Muscle of leg (tissue), 11 donors: Measurements from ENCODE around the gene TBC1D1. TPM values are rescaled to one million over a fixed set of nuclear protein-coding genes. Genes with fewer than 3 reads are reported as not detected.

ENCODE experiments used
- DNase-seq: peaks from one replicate; pipeline ENCODE4 v3.0.0; 2013
- H3K27ac ChIP-seq: one replicate; pipeline ENCODE4 v1.5.1; 2013; ENCODE audit warnings: mild to moderate bottlenecking, low read length, control low read depth
- H3K27me3 ChIP-seq: one replicate; pipeline ENCODE4 v1.6.1; 2013; ENCODE audit warnings: low read length; ENCODE audit not compliant: control insufficient read depth, insufficient read depth
- H3K36me3 ChIP-seq: one replicate; pipeline ENCODE4 v1.6.1; 2013; ENCODE audit warnings: low read length; ENCODE audit not compliant: control insufficient read depth, insufficient read depth
- H3K4me1 ChIP-seq: one replicate; pipeline ENCODE4 v1.6.1; 2013; ENCODE audit warnings: low read length; ENCODE audit not compliant: control insufficient read depth, insufficient read depth
- H3K4me3 ChIP-seq: one replicate; pipeline ENCODE4 v1.5.1; 2013; ENCODE audit warnings: low read length, control low read depth
- H3K9me3 ChIP-seq: replicated peaks from 2 replicates; pipeline ENCODE4 v1.6.1; 2013; ENCODE audit warnings: low read depth, low read length; ENCODE audit not compliant: control insufficient read depth
- WGBS: methylation state at CpG from one replicate; pipeline ENCODE4 v1.1.5; 2013; ENCODE audit warnings: missing lambda C conversion rate; ENCODE audit not compliant: insufficient coverage; 5-methylcytosine and 5-hydroxymethylcytosine counted together
- polyA plus RNA-seq, 8 donors: library from polyadenylated mRNA; unstranded; fragments of 120-200 nt; gene quantifications; one replicate each; pipeline versions ENCODE4 v1.2.1 to v1.2.3, GENCODE V29; 2013; ENCODE audit warnings: inconsistent platforms in 1 of 8, low replicate concordance in 1 of 8; ENCODE audit not compliant: insufficient read length in 8 of 8, insufficient read depth in 1 of 8
- total RNA-seq: library from RNA; stranded (reverse); fragments of 120-200 nt; gene quantifications from one replicate; pipeline ENCODE4 v1.2.4, GENCODE V29; 2013

The TBC1D1 gene
- total and polyA plus RNA-seq, 9 donors, result 38.0 to 85.3 (median 55.3) TPM

- Histone ChIP-seq H3K4me3 (no peak overlapping the region), H3K9me3 (no peaks in the 10 kb centered on the region), H3K4me1 (no peaks in the 10 kb centered on the region), H3K27me3 (no peaks in the 10 kb centered on the region), H3K36me3 (no peaks in the 10 kb centered on the region), H3K27ac (no peak overlapping the region)
- DNase-seq, result no peak
- WGBS, result no CpG with 5 or more reads among the region's 4 CpGs
Observed at GRCh38 chr4:37948542-37948941, 57.7 kb downstream of the TBC1D1 start.

- 74% methylated on average over 5 of the region's 9 CpGs for WGBS
Observed at GRCh38 chr4:37949636-37950426, 58.9 kb downstream of the TBC1D1 start.

GRCh38 chr4:37951461-37952352 is 60.8 kb downstream of the TBC1D1 start:
- Histone ChIP-seq H3K4me1 (no peaks in the 10 kb centered on the region), H3K4me3 (no peak overlapping the region), H3K9me3 (no peaks in the 10 kb centered on the region), H3K27ac (no peak overlapping the region), H3K36me3 (no peaks in the 10 kb centered on the region), H3K27me3 (no peaks in the 10 kb centered on the region)
- WGBS, result 84% methylated on average over 9 of the region's 10 CpGs
- DNase-seq, result peak; percentile 56

More at GRCh38 chr4:37949636-37950426, 58.9 kb downstream of the TBC1D1 start:
- Histone ChIP-seq H3K27ac (no peak overlapping the region), H3K4me1 (no peaks in the 10 kb centered on the region), H3K9me3 (no peaks in the 10 kb centered on the region), H3K36me3 (no peaks in the 10 kb centered on the region), H3K4me3 (no peak overlapping the region), H3K27me3 (no peaks in the 10 kb centered on the region)
- no peak for DNase-seq

- Histone ChIP-seq H3K4me3 (no peak overlapping the region), H3K9me3 (no peaks in the 10 kb centered on the region), H3K4me1 (no peaks in the 10 kb centered on the region), H3K27ac (no peak overlapping the region), H3K36me3 (no peaks in the 10 kb centered on the region), H3K27me3 (no peaks in the 10 kb centered on the region)
- DNase-seq, result no peak
- WGBS, result no CpG with 5 or more reads among the region's 1 CpG
Observed at GRCh38 chr4:37953156-37953555, 62.3 kb downstream of the TBC1D1 start.

- 0% methylated on average over 1 of the region's 7 CpGs for WGBS
Observed at GRCh38 chr4:37953620-37954293, 62.9 kb downstream of the TBC1D1 start.

GRCh38 chr4:37956941-37957340 is 66.1 kb downstream of the TBC1D1 start:
- no peak overlapping the region for H3K27ac ChIP-seq
- H3K9me3 ChIP-seq, result no peaks in the 10 kb centered on the region
- H3K27me3 ChIP-seq, result no peaks in the 10 kb centered on the region
- DNase-seq, result no peak
- no peak overlapping the region for H3K4me3 ChIP-seq
- H3K4me1 ChIP-seq, result no peaks in the 10 kb centered on the region
- no peaks in the 10 kb centered on the region for H3K36me3 ChIP-seq
- WGBS, result no CpG with 5 or more reads among the region's 4 CpGs

More at GRCh38 chr4:37953620-37954293, 62.9 kb downstream of the TBC1D1 start:
- Histone ChIP-seq H3K27ac (no peak overlapping the region), H3K9me3 (no peaks in the 10 kb centered on the region), H3K27me3 (no peaks in the 10 kb centered on the region), H3K36me3 (no peaks in the 10 kb centered on the region), H3K4me1 (no peaks in the 10 kb centered on the region), H3K4me3 (no peak overlapping the region)
- no peak for DNase-seq

- Histone ChIP-seq H3K36me3 (no peaks in the 10 kb centered on the region), H3K4me3 (no peak overlapping the region), H3K4me1 (no peaks in the 10 kb centered on the region), H3K27me3 (no peaks in the 10 kb centered on the region), H3K9me3 (no peaks in the 10 kb centered on the region), H3K27ac (no peak overlapping the region)
- WGBS, result no CpG with 5 or more reads among the region's 6 CpGs
- no peak for DNase-seq
Observed at GRCh38 chr4:37958932-37959331, 68.0 kb downstream of the TBC1D1 start.

GRCh38 chr4:37960098-37960497 is 69.2 kb downstream of the TBC1D1 start, which contains the start of gene PTTG2:
PTTG2 (plus strand) TSS chr4:37960398; CDS start chr4:37960435, 37 bp downstream.
- H3K9me3 ChIP-seq, result no peaks in the 10 kb centered on the region
- H3K4me1 ChIP-seq, result no peaks in the 10 kb centered on the region
- no peak within 1 kb of the TSS for H3K27ac ChIP-seq
- WGBS, result 73% methylated on average over 3 of the region's 5 CpGs
- H3K27me3 ChIP-seq, result no peaks in the 10 kb centered on the region
- no peaks in the 10 kb centered on the region for H3K36me3 ChIP-seq
- no peak within 1 kb of the TSS for H3K4me3 ChIP-seq
- no peak for DNase-seq

- 67% methylated on average over 1 of the region's 5 CpGs for WGBS
- Histone ChIP-seq H3K4me1 (no peaks in the 10 kb centered on the region), H3K27ac (no peak overlapping the region), H3K27me3 (no peaks in the 10 kb centered on the region), H3K9me3 (no peaks in the 10 kb centered on the region), H3K4me3 (no peak overlapping the region), H3K36me3 (no peaks in the 10 kb centered on the region)
- no peak for DNase-seq
Observed at GRCh38 chr4:37960679-37961450, 70.0 kb downstream of the TBC1D1 start.
